ENCODE data around the gene FKBP3.

GRCh38 chr14:45068396-45068795 lies 65.9 kb downstream of the FKBP3 start:
- TF ChIP-seq ZNF749 (CRISPR knock-in tag; IDR thresholded peaks at IDR 0.05; ENCODE audit: borderline replicate concordance) (no peak), TBP (CRISPR knock-in tag; IDR thresholded peaks at IDR 0.05) (no peak), PITX1 (CRISPR knock-in tag; IDR thresholded peaks at IDR 0.05) (no peak), MXI1 (IDR thresholded peaks at IDR 0.05; ENCODE audit: borderline replicate concordance, low read depth, low read length) (no peak), ZNF609 (CRISPR knock-in tag; IDR thresholded peaks at IDR 0.05; ENCODE audit: borderline replicate concordance) (no peak), ZSCAN29 (CRISPR knock-in tag; conservative IDR thresholded peaks at IDR 0.05) (no peak), ATF7 (IDR thresholded peaks at IDR 0.05) (no peak), ATF7 (CRISPR knock-in tag; IDR thresholded peaks at IDR 0.05) (no peak), KLF6 (CRISPR knock-in tag; IDR thresholded peaks at IDR 0.05) (no peak), ASH2L (IDR thresholded peaks at IDR 0.05; ENCODE audit: insufficient read length, low read depth, low read length) (no peak)
- TF ChIP-seq, protein P1, sequence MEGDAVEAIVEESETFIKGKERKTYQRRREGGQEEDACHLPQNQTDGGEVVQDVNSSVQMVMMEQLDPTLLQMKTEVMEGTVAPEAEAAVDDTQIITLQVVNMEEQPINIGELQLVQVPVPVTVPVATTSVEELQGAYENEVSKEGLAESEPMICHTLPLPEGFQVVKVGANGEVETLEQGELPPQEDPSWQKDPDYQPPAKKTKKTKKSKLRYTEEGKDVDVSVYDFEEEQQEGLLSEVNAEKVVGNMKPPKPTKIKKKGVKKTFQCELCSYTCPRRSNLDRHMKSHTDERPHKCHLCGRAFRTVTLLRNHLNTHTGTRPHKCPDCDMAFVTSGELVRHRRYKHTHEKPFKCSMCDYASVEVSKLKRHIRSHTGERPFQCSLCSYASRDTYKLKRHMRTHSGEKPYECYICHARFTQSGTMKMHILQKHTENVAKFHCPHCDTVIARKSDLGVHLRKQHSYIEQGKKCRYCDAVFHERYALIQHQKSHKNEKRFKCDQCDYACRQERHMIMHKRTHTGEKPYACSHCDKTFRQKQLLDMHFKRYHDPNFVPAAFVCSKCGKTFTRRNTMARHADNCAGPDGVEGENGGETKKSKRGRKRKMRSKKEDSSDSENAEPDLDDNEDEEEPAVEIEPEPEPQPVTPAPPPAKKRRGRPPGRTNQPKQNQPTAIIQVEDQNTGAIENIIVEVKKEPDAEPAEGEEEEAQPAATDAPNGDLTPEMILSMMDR (CRISPR knock-in tag; IDR thresholded peaks at IDR 0.05) = no peak
